Stimulated activated CD8-positive, alpha-beta memory T cell treated with anti-CD3 and anti-CD28 coated beads, Interleukin-7, amount 100 ng/mL, for 4 hours (primary cell): ENCODE results near the gene MALL.
"Not testable (repeated sequence)": the region's sequence is repeated elsewhere in the genome, so short reads cannot be mapped to it uniquely, and the experiment has no call there.

ENCODE experiments used
- DNase-seq, 2 donors: peaks; one replicate each; pipeline ENCODE4 v3.0.0-alpha.2; 2020; ENCODE audit warnings: low read depth in 2 of 2

The MALL gene

GRCh38 chr2:110050222-110050621, 65.4 kb downstream of the MALL start:
- DNase-seq: not testable (repeated sequence)

GRCh38 chr2:110049769-110050168, 65.9 kb downstream of the MALL start:
- DNase-seq: not testable (repeated sequence)

GRCh38 chr2:110048255-110049197, 67.1 kb downstream of the MALL start:
- not testable (repeated sequence) for DNase-seq

- DNase-seq: not testable (repeated sequence)
Observed at GRCh38 chr2:110047225-110047624, 68.4 kb downstream of the MALL start.

GRCh38 chr2:110041941-110042660, 73.5 kb downstream of the MALL start:
- not testable (repeated sequence) for DNase-seq

- DNase-seq: not testable (repeated sequence)
Observed at GRCh38 chr2:110037336-110037735, 78.3 kb downstream of the MALL start.

- not testable (repeated sequence) for DNase-seq
Observed at GRCh38 chr2:110035384-110035783, 80.2 kb downstream of the MALL start.

- not testable (repeated sequence) for DNase-seq
Observed at GRCh38 chr2:110034935-110035334, 80.7 kb downstream of the MALL start.
